Osteoblast (primary cell): ENCODE results near the gene ACTR1A. TPM values are rescaled to one million over a fixed set of nuclear protein-coding genes. Genes with fewer than 3 reads are reported as not detected.
A peak's percentile ranks its signal among the peaks of the same experiment; 100 is the strongest.

ENCODE experiments used
- DNase-seq: peaks from one replicate; pipeline ENCODE4 v3.0.0; 2011; ENCODE audit warnings: low spot score, mixed read lengths; ENCODE audit not compliant: insufficient read length; ENCODE audit errors: missing footprints
- H2AFZ ChIP-seq: 2 replicates; pipeline ENCODE4 v1.6.0; 2011; ENCODE audit warnings: mild to moderate bottlenecking, low read length
- H3K27ac ChIP-seq: 2 replicates; pipeline ENCODE4 v1.5.1; 2011; ENCODE audit warnings: mild to moderate bottlenecking, low read depth, low read length, moderate library complexity
- H3K27me3 ChIP-seq: 2 replicates; pipeline ENCODE4 v1.6.0; 2012; ENCODE audit warnings: mild to moderate bottlenecking, control low read depth, inconsistent platforms, low read length, moderate library complexity; ENCODE audit not compliant: insufficient read depth
- H3K36me3 ChIP-seq: 2 replicates; pipeline ENCODE4 v1.5.1; 2011; ENCODE audit warnings: mild to moderate bottlenecking, low read length, control low read depth, moderate library complexity; ENCODE audit not compliant: insufficient read depth
- H3K4me1 ChIP-seq: 2 replicates; pipeline ENCODE4 v1.5.1; 2011; ENCODE audit warnings: mild to moderate bottlenecking, low read length, control low read depth, moderate library complexity; ENCODE audit not compliant: insufficient read depth
- H3K4me2 ChIP-seq: 2 replicates; pipeline ENCODE4 v1.6.0; 2011; ENCODE audit warnings: mild to moderate bottlenecking, low read length; ENCODE audit not compliant: insufficient read depth
- H3K4me3 ChIP-seq: fragments of 200-600 bp; sonication (generic); 3 replicates; pipeline ENCODE4 v1.5.1; 2012; ENCODE audit warnings: mild to moderate bottlenecking, low read length, inconsistent platforms; ENCODE audit not compliant: insufficient read depth
- H3K79me2 ChIP-seq: 2 replicates; pipeline ENCODE4 v1.6.0; 2012; ENCODE audit warnings: mild to moderate bottlenecking, low read length, control low read depth, inconsistent platforms; ENCODE audit not compliant: insufficient read depth
- H3K9me3 ChIP-seq: 2 replicates; pipeline ENCODE4 v1.5.1; 2011; ENCODE audit warnings: low read depth, low read length, control low read depth
- H4K20me1 ChIP-seq: 2 replicates; pipeline ENCODE4 v1.6.0; 2012; ENCODE audit warnings: mild to moderate bottlenecking, low read length, control low read depth; ENCODE audit not compliant: insufficient read depth
- total RNA-seq: library from RNA; depleted of rRNA; stranded (reverse); fragments of >200 nt; gene quantifications from 2 replicates; pipeline ENCODE4 v1.2.3, GENCODE V29; 2012
- TF ChIP-seq, protein P1 (sequence below): IDR thresholded peaks from 2 replicates; pipeline ENCODE4 v1.5.1; 2011; ENCODE audit warnings: mild to moderate bottlenecking, low read depth, low read length, moderate library complexity; ENCODE audit errors: extremely low read depth

Gene ACTR1A
- total RNA-seq, 1 donor: 105 TPM

DNA sequence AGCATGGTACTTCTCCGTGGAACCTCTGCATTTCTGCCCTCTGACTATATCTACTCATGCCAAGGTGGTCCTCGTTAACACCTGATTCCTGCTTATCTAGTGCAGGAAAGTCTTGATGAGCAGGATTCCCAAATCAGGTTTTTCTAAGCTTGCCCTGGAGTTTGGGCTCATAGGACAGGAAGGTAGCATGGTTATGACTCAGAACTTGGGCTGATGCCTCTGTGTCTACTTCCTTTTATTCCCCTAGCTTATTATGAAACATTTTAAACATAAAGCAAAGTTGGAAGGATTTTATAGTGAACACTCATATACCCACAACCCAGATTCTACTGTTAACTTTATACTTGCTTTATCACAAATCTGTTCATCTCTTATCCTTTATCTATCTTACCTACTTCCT lies 6.9 kb upstream of the ACTR1A start:
- Histone ChIP-seq H3K36me3 (peaks cover 21% of the 10 kb centered on the region), H3K79me2 (peaks cover 54% of the 10 kb centered on the region), H3K4me2 (peak overlapping the region; percentile 1), H3K4me3 (no peak overlapping the region), H2AFZ (no peak overlapping the region), H3K27ac (peak overlapping the region; percentile 40), H4K20me1 (peaks cover 28% of the 10 kb centered on the region), H3K27me3 (no peaks in the 10 kb centered on the region), H3K4me1 (peaks cover 15% of the 10 kb centered on the region), H3K9me3 (no peaks in the 10 kb centered on the region)
- TF ChIP-seq, protein P1, sequence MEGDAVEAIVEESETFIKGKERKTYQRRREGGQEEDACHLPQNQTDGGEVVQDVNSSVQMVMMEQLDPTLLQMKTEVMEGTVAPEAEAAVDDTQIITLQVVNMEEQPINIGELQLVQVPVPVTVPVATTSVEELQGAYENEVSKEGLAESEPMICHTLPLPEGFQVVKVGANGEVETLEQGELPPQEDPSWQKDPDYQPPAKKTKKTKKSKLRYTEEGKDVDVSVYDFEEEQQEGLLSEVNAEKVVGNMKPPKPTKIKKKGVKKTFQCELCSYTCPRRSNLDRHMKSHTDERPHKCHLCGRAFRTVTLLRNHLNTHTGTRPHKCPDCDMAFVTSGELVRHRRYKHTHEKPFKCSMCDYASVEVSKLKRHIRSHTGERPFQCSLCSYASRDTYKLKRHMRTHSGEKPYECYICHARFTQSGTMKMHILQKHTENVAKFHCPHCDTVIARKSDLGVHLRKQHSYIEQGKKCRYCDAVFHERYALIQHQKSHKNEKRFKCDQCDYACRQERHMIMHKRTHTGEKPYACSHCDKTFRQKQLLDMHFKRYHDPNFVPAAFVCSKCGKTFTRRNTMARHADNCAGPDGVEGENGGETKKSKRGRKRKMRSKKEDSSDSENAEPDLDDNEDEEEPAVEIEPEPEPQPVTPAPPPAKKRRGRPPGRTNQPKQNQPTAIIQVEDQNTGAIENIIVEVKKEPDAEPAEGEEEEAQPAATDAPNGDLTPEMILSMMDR: no peak
- DNase-seq: peak; percentile 90

DNA sequence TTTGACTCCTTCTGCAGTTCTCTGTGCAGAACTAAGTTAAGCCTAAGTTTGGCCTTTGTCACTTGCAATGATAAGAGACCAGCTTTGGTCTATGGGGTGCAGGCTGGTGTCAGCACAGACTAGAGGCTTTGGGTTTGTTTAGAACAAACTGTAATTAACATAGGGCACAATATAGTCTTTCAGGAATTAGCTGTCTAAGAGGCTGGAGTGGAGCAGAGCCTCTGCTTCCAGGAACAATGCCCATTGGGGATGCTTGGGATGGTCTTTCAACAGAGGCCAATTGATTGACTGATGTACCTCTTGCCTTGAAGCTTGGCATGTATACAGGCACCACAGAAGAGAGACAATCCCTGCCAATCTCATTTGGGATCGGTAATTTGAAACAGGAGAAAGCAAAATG lies 6.0 kb upstream of the ACTR1A start:
- H3K4me1 ChIP-seq: peaks cover 16% of the 10 kb centered on the region
- H2AFZ ChIP-seq: no peak overlapping the region
- H3K4me2 ChIP-seq: no peak overlapping the region
- H3K27ac ChIP-seq: no peak overlapping the region
- H3K9me3 ChIP-seq: no peaks in the 10 kb centered on the region
- H3K36me3 ChIP-seq: peaks cover 19% of the 10 kb centered on the region
- DNase-seq: peak; percentile 84
- TF ChIP-seq, protein P1: no peak
- no peak overlapping the region for H3K4me3 ChIP-seq
- peaks cover 60% of the 10 kb centered on the region for H3K79me2 ChIP-seq
- peaks cover 28% of the 10 kb centered on the region for H4K20me1 ChIP-seq
- H3K27me3 ChIP-seq: no peaks in the 10 kb centered on the region

- no peak for DNase-seq
- Histone ChIP-seq H3K27ac (no peak overlapping the region), H3K9me3 (no peaks in the 10 kb centered on the region), H4K20me1 (peaks cover 28% of the 10 kb centered on the region), H3K4me2 (no peak overlapping the region), H3K79me2 (peaks cover 58% of the 10 kb centered on the region), H3K36me3 (peaks cover 10% of the 10 kb centered on the region), H3K4me1 (peaks cover 25% of the 10 kb centered on the region), H3K27me3 (no peaks in the 10 kb centered on the region), H2AFZ (no peak overlapping the region), H3K4me3 (no peak overlapping the region)
- TF ChIP-seq, protein P1: no peak
Measured at GRCh38 chr10:102507521-102507920, 5.0 kb upstream of the ACTR1A start.

DNA sequence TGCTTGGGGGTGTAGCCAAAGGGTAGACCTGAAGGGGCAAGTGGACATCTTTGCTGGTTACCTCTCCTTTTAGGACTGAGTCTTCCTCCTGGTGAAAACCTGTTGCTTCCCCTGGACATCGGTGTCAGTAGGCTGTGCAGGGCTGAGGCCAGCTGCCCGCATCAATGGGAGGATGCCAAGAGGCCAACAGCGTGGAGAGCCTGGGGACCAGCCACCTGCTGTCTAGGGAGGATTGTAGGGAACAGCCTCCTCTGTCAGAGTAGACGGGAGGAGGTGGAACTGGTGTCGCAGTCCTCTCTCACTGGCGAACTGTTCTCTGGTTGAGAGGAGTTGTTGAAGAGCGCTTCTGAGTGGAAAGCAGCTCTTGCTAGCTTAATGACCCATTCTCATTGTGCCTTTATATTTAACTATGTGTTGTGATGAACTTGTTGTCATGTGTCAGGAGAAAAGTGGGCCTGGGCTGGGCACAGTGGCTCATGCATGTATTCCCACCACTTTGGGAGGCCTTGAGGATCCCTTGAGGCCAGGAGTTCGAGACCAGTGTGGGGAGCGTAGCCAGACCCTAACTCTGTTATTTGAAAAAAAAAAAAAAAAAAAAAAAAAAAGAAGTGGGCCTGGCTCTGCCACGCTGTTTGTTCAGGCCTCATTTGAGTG lies 3.1 kb upstream of the ACTR1A start:
- peaks cover 39% of the 10 kb centered on the region for H4K20me1 ChIP-seq
- peak overlapping the region; percentile 87 for H3K4me3 ChIP-seq
- H3K4me2 ChIP-seq: peak overlapping the region; percentile 93
- H2AFZ ChIP-seq: no peak overlapping the region
- peaks cover 30% of the 10 kb centered on the region for H3K4me1 ChIP-seq
- H3K36me3 ChIP-seq: peaks cover 3% of the 10 kb centered on the region
- no peak overlapping the region for H3K27ac ChIP-seq
- H3K79me2 ChIP-seq: peaks cover 64% of the 10 kb centered on the region
- no peak for DNase-seq
- TF ChIP-seq, protein P1: no peak
- no peaks in the 10 kb centered on the region for H3K27me3 ChIP-seq
- no peaks in the 10 kb centered on the region for H3K9me3 ChIP-seq
